Erythroblast (primary cell): ENCODE data around the gene DENND1C.

ENCODE experiments used
- GATA1 ChIP-seq: IDR thresholded peaks from 2 replicates; pipeline ENCODE4 v1.6.1; 2011; ENCODE audit warnings: low read depth, mild to moderate bottlenecking, control low read depth, low read length, moderate library complexity
- POLR2A ChIP-seq: IDR thresholded peaks from 2 replicates; pipeline ENCODE4 v1.6.1; 2011; ENCODE audit warnings: mild to moderate bottlenecking, low read length

- TF ChIP-seq POLR2A = peak; percentile 65
- no peak for TF ChIP-seq GATA1
Measured at GRCh38 chr19:6424195-6424938, 57.2 kb downstream of the DENND1C start, which contains the start of gene KHSRP.
